Stimulated activated CD8-positive, alpha-beta memory T cell treated with anti-CD3 and anti-CD28 coated beads, Interleukin-15, amount 100 ng/mL, for 48 hours (primary cell): ENCODE data around the gene DOCK10.
A peak's percentile ranks its signal among the peaks of the same experiment; 100 is the strongest.

Experiments
- DNase-seq, 2 donors: peaks; one replicate each; pipeline ENCODE4 v3.0.0-alpha.2; 2020; ENCODE audit warnings: low read depth in 2 of 2

DOCK10 gene

GRCh38 chr2:224947566-224947965 lies 94.7 kb downstream of the DOCK10 start:
- DNase-seq, result no peak

DNA sequence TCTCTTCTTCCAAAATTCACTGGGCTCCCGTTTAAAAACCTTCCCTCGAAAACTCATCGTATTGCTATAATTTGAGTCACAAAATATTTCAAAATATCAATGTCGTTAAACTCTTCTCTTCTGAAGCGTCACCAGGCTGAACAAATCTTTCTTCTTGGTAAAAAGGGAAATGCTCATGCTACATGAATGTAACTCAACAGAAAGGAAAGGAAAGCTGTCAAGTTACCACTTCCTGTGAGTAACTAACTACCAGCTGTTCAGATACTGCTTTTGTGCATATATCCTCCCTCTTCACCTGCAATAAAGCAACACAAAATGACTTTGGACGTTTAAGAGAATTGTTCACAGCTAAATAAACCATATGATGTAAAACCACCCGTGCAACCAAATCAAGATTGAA lies 95.4 kb downstream of the DOCK10 start:
- DNase-seq, result no peak

GRCh38 chr2:224944707-224945547 lies 97.3 kb downstream of the DOCK10 start:
- DNase-seq, result no peak

DNA sequence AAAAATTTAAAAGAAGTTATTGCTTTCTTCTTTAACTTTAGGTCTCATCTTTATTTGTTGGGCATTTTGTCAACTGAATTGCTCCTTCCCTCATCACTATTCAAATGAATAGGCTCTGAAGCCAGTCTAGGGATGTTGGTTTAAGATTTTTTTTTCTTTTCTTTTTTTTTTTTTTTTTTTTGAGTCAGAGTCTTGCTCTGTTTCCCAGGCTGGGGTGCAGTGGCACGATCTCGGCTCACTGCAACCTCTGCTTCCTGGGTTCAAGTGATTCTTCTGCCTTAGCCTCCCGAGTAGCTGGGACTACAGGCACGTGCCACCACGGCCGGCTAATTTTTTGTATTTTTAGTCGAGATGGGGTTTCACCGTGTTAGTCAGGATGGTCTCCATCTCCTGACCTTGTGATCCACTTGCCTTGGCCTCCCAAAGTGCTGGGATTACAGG lies 98.6 kb downstream of the DOCK10 start:
- peak in 1 of 2 donors; percentile 58 for DNase-seq

DNA sequence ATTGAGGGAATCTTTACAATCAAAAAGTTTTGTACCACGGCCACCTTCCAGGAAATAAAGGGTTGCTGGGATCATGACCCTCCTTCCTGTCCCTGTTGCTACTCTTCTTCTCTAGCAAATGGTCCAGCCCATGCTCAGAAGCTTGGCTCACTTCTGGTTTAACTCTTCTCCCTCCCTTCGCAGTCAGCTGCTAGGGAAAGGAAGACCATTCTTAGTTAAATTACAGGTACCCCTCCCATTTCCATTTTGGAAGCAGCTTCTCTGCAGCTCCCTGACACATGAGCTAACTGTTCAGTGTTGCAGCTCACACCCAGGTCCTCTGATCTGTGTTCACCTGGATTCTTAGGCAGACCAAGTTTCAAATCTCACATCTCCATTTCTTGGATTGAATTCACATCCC lies 100.3 kb downstream of the DOCK10 start:
- no peak for DNase-seq

DNA sequence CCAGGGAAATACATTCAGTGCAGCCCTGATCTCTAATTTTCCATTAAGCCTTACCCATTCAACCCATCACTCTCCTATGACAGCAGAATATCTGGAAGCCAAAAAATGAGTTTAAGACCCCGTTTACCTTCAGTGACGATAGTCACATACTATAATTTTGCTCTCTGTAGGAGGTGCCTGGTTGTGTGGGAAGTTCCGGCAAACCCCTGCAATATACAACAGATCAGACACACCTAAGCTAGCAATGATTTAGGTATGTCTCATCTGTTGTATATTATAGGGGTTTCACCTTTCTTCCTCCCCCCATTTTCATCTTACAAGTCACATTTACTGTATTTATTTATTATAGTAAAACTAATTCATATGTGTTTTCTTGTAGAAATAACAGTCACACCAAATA lies 101.7 kb downstream of the DOCK10 start:
- no peak for DNase-seq

GRCh38 chr2:224938651-224939182 lies 103.6 kb downstream of the DOCK10 start:
- no peak for DNase-seq

DNA sequence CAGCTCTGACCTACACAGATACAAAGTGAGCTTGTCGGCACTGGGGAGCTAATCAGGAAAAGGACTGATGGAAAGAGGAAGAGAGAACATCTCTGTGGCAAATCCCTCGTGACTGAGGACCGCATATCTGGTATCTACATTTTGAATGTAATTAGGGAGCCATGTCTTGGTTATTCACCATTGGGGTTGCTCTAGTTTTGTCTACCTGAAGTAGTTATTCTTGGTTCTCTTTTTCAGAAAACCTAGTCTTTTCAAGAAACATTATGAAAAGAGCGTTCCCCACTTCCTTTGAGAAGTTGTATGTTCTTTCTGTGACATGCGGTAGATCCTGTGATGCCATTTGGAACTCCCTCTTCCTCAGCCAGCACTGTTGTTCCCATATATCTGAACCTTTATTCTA lies 104.4 kb downstream of the DOCK10 start:
- DNase-seq, result no peak

- no peak for DNase-seq
These were observed 107.6 kb downstream of the DOCK10 start for GRCh38 chr2:224934526-224935188.

DNA sequence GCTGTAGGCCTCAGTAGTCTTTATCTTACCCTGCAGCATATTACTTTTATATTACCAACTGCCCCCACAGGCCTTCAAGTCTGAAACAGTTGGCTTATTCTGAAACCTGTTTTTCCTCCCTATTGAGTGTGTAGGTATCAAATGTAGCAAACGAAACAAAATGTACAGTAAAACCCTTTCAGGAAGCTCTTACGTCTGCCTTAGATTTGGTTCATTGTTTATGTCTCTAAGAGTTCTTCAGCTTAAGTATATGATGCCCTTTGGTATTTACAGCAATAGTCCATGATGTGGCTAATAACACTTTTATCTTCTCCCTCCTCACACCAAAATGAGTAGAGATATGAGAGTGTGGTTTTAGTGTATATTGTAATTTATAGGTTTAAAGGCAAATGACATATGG lies 108.8 kb downstream of the DOCK10 start:
- DNase-seq, result no peak

DNA sequence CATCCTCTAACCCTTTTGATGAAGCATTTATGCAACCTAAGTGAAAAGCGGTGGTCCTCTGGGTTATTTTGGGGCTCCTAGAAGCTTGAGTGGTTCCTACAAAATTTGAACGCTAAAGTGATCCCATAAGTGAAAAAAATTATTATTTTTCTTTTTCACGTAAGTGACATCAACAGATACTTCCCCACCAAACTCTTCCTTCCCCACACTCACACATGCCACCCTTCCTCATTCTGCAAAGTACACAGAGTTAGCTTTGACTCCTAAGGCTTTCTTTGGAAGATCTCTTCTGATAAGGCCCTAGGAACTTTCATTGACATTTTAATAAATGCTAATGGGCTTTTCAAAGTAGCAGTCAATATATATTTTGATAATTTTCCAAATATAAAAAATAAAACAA lies 109.7 kb downstream of the DOCK10 start:
- no peak for DNase-seq

DNA sequence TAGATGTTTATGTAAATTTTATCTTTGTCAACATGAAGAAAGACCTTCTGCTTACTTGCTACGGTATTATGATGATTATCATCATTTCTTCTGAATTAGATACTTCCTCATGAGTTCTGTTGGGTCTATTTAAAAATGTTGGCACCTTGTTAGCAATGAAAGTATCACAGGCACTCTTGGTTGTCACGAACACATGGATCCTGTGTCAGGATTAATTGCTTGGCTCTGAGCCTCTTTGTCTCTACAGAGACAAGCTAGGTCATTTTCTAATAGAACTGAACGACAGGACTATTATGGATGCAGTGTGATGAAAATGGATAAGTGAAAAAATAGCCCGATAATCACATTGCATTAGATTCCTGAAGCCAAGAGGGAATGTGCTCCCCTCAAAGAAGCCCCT lies 110.3 kb downstream of the DOCK10 start:
- no peak for DNase-seq

DNA sequence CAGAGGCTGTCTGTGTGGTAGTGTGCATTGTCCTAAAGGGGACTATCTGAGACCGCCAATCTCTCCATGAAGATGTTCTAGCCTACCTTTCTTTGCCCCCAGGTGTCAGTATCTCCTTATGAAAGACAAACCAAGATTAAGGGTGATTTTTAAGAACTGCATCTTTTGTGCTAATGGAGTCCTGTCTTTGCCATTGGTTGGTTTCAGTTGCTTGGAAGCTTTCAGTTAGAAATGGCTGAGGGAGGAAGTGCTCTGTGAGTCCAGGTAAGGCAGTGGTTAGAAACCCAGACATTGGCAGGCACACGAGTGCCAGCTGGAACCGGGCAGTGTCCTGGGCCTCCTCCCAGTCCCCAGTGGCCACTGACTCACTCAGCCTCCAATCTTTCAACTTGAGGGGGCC lies 111.3 kb downstream of the DOCK10 start:
- no peak for DNase-seq

DNA sequence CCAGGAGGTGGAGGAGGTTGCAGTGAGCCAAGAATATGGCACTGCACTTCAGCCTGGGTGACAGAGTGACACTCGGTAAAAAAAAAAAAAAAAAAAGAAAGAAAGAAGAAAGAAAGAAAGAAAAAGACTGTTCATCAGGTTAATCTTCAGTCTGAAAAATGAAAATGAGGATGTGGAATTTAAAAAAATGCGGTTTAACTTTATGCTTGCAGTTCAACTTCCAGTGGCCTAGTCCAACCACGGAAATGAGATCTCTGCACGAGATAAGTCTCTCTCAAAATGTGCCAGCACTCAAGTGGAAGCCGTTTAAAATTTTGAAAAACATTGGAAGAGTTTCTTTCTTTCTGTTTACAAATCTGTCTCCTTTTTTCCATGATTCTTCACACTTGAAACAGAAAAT lies 112.1 kb downstream of the DOCK10 start:
- DNase-seq, result no peak

GRCh38 chr2:224929512-224929911 lies 112.8 kb downstream of the DOCK10 start:
- no peak for DNase-seq

DNA sequence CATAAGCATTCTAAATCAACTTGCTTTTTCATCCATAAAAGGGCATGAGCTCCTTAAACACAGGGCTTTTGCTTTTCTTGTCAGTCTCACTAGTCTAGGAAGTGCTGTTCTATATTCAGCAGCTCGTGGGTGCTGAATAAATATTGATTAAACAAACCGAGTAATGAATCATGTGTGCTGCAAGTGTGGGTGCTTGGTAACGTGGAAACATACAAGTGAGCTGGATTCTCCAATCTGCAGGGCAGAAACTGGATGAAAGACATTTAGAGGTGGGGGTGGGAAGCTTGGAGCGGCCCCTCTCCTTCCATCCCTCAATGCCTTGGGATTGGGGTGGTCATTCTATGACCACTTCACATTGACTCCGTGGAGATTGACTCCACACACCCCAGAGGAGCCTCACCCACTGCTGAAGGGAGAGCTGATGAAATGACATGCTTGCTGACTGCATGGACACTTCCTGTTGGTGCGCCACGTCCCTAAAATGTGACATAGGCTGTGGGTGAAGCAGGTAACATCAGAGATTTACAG lies 114.6 kb downstream of the DOCK10 start:
- peak in 1 of 2 donors; percentile 56 for DNase-seq

DNA sequence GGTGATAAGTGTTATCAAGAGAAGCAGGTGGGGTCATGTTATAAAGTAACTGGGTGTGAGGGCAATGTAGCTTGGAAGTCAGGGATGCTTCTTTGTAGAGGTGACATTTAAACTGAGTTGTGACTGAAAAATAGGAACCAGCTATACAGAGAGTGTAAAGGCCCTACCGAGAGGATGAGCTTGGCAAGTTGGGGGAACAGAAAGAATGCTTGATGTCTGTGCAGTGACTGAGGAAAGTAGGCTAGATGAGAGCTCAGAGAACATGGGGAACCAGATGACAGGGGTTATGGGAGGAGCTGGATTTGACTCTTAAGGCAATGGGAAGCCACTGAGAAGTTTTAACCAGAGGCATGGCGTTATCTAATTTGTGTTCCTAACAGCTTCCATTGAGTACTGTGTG lies 115.3 kb downstream of the DOCK10 start:
- no peak for DNase-seq

DNA sequence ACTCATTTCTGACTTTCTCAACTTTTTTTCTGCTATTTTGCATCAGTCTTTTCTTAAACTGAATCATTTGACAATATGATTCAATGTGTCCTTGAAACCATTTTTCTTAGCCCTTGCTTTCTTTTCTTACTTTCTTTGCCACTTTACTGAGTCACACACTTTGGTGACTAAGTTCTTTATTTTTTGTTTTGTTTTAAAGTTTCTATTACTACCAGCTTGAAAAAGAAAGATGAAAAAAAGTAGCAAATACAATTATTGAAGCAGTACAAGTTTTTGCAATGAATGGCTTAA lies 116.5 kb downstream of the DOCK10 start:
- DNase-seq, result no peak

DNA sequence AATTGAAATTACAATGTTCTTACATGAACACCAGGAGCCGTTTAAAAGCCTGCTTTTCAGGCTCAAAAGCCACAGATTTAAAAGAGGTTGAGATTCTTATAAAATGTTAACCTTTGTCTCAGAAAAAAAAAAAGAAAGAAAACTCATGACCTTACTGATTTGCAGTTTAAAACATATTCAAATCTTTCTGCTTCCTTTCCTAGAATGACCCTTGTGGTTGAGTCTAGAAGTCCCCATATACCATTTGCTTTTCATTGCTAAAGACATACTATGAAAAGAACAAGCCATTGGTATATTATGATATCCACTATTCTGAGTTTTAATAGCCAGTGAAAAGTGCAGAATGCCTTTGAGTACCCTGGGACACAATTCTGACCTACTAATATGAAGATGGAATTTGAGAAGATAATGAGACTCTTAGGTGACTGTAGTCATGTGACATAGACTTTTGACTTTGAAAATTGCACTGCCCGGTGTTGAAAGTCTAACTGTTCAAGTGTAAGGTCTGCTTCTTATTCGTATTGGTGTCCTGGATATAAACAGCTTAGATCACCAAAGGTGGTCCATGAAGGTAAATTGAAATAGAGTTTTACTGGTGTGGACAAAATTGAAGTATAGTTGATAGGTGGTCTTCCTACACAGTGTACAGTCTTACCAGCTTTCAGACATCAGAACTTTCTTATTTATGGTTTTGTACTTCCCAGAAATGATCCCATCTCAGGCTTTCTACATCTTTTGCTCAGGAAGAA lies 117.0 kb downstream of the DOCK10 start:
- no peak for DNase-seq

- DNase-seq, result no peak
These were observed 117.6 kb downstream of the DOCK10 start for GRCh38 chr2:224924631-224925030.

- no peak for DNase-seq
These were observed 120.0 kb downstream of the DOCK10 start for GRCh38 chr2:224922142-224922727.
